ENCODE results near the gene SPRED1.

The SPRED1 gene

DNA sequence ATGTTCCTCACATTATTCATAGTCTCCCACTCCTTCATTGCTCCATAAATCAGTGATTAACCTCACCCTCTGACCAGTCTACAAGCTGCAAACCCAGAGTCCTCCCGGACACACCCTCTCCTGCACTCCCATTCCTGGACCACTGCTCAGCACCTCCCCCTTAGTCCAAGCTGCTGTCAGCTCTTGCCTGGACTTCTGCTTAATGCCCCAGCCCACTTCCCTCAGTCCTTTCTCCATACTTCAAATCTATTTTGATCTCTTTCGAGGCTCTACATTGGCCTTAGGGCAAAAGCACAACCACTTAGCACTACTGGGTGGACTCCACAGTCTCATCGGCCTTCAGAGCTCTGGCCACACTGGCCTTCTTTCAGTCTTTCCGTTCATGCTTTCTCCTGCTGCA, 121.9 kb downstream of the SPRED1 start:
- ChIA-PET POLR2A (no interaction called here), CTCF (interaction anchor here (0.5 kb wide), 1 partner anchor 9 kb away, joined by 6 read pairs; no protein-coding TSS in a partner anchor)

DNA sequence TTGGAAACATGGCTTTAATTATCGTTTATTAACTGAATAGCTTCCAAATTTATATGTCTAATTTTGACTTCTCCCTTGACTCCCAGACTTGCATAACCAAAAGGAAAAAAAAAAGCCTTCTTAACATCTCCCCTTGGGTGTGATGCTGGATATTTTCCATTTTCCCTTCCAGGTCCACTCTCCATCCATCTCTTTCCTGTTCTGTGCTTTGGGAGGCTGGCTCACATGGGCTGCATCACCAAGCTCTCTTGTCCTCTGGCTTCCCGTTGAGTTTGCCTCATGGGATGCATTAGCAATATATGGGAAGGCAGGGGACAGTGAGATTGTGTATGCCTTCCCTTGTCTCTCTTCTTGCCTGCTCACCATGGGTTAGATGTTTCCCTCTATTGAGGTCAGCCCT, 123.4 kb downstream of the SPRED1 start:
- no peak overlapping the region for H3K4me3 ChIP-seq (ENCODE audit: low read depth, low read length)
- ChIA-PET POLR2A (no interaction called here), CTCF (interaction anchor here (0.5 to 1.5 kb wide), 2 partner anchors 63 to 64 kb away, joined by 3 to 6 read pairs; no protein-coding TSS in a partner anchor)
- TF ChIP-seq, protein P1, sequence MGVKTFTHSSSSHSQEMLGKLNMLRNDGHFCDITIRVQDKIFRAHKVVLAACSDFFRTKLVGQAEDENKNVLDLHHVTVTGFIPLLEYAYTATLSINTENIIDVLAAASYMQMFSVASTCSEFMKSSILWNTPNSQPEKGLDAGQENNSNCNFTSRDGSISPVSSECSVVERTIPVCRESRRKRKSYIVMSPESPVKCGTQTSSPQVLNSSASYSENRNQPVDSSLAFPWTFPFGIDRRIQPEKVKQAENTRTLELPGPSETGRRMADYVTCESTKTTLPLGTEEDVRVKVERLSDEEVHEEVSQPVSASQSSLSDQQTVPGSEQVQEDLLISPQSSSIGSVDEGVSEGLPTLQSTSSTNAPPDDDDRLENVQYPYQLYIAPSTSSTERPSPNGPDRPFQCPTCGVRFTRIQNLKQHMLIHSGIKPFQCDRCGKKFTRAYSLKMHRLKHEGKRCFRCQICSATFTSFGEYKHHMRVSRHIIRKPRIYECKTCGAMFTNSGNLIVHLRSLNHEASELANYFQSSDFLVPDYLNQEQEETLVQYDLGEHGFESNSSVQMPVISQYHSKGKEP (tag by site-specific recombination; IDR thresholded peaks at IDR 0.05): no peak
- TF ChIP-seq, protein P2, sequence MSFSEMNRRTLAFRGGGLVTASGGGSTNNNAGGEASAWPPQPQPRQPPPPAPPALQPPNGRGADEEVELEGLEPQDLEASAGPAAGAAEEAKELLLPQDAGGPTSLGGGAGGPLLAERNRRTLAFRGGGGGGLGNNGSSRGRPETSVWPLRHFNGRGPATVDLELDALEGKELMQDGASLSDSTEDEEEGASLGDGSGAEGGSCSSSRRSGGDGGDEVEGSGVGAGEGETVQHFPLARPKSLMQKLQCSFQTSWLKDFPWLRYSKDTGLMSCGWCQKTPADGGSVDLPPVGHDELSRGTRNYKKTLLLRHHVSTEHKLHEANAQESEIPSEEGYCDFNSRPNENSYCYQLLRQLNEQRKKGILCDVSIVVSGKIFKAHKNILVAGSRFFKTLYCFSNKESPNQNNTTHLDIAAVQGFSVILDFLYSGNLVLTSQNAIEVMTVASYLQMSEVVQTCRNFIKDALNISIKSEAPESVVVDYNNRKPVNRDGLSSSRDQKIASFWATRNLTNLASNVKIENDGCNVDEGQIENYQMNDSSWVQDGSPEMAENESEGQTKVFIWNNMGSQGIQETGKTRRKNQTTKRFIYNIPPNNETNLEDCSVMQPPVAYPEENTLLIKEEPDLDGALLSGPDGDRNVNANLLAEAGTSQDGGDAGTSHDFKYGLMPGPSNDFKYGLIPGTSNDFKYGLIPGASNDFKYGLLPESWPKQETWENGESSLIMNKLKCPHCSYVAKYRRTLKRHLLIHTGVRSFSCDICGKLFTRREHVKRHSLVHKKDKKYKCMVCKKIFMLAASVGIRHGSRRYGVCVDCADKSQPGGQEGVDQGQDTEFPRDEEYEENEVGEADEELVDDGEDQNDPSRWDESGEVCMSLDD (tag by site-specific recombination; IDR thresholded peaks at IDR 0.05): no peak
- TF ChIP-seq ZNF837 (tag by site-specific recombination; IDR thresholded peaks at IDR 0.05) (no peak), ZBTB1 (tag by site-specific recombination; IDR thresholded peaks at IDR 0.05) (no peak), ZNF350 (tag by site-specific recombination; IDR thresholded peaks at IDR 0.05) (no peak), ZNF791 (tag by site-specific recombination; IDR thresholded peaks at IDR 0.05) (no peak), ZNF366 (tag by site-specific recombination; conservative IDR thresholded peaks at IDR 0.05) (no peak), ZNF670 (tag by site-specific recombination; IDR thresholded peaks at IDR 0.05; ENCODE audit: low read depth) (no peak), SP2 (tag by site-specific recombination; IDR thresholded peaks at IDR 0.05) (no peak), ZNF239 (tag by site-specific recombination; IDR thresholded peaks at IDR 0.05) (no peak), YY1 (tag by site-specific recombination; IDR thresholded peaks at IDR 0.05) (no peak)
- TF ChIP-seq, protein P3, sequence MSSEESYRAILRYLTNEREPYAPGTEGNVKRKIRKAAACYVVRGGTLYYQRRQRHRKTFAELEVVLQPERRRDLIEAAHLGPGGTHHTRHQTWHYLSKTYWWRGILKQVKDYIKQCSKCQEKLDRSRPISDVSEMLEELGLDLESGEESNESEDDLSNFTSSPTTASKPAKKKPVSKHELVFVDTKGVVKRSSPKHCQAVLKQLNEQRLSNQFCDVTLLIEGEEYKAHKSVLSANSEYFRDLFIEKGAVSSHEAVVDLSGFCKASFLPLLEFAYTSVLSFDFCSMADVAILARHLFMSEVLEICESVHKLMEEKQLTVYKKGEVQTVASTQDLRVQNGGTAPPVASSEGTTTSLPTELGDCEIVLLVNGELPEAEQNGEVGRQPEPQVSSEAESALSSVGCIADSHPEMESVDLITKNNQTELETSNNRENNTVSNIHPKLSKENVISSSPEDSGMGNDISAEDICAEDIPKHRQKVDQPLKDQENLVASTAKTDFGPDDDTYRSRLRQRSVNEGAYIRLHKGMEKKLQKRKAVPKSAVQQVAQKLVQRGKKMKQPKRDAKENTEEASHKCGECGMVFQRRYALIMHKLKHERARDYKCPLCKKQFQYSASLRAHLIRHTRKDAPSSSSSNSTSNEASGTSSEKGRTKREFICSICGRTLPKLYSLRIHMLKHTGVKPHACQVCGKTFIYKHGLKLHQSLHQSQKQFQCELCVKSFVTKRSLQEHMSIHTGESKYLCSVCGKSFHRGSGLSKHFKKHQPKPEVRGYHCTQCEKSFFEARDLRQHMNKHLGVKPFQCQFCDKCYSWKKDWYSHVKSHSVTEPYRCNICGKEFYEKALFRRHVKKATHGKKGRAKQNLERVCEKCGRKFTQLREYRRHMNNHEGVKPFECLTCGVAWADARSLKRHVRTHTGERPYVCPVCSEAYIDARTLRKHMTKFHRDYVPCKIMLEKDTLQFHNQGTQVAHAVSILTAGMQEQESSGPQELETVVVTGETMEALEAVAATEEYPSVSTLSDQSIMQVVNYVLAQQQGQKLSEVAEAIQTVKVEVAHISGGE (tag by site-specific recombination; conservative IDR thresholded peaks at IDR 0.05; ENCODE audit: low read depth): no peak
- TF ChIP-seq, protein P4, sequence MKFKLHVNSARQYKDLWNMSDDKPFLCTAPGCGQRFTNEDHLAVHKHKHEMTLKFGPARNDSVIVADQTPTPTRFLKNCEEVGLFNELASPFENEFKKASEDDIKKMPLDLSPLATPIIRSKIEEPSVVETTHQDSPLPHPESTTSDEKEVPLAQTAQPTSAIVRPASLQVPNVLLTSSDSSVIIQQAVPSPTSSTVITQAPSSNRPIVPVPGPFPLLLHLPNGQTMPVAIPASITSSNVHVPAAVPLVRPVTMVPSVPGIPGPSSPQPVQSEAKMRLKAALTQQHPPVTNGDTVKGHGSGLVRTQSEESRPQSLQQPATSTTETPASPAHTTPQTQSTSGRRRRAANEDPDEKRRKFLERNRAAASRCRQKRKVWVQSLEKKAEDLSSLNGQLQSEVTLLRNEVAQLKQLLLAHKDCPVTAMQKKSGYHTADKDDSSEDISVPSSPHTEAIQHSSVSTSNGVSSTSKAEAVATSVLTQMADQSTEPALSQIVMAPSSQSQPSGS (tag by site-specific recombination; IDR thresholded peaks at IDR 0.05; ENCODE audit: low read depth): no peak
- TF ChIP-seq, protein P5, sequence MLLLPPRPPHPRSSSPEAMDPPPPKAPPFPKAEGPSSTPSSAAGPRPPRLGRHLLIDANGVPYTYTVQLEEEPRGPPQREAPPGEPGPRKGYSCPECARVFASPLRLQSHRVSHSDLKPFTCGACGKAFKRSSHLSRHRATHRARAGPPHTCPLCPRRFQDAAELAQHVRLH (tag by site-specific recombination; IDR thresholded peaks at IDR 0.05): no peak

More for the DNA sequence above, 121.9 kb downstream of the SPRED1 start:
- no peak overlapping the region for H3K27ac ChIP-seq (ENCODE audit: extremely low read depth, low read depth, low read length)
- no peaks in the 10 kb centered on the region for H3K9me3 ChIP-seq (ENCODE audit: control insufficient read depth, insufficient read depth, low read depth, low read length)
- no peak for TF ChIP-seq KLF10 (tag by site-specific recombination; IDR thresholded peaks at IDR 0.05)
- TF ChIP-seq ZNF292 (tag by site-specific recombination; IDR thresholded peaks at IDR 0.05; ENCODE audit: borderline replicate concordance, low read depth): no peak
- no peak for TF ChIP-seq ZNF423 (tag by site-specific recombination; IDR thresholded peaks at IDR 0.05)
- TF ChIP-seq OVOL3 (tag by site-specific recombination; IDR thresholded peaks at IDR 0.05): no peak
- TF ChIP-seq ZNF202 (tag by site-specific recombination; IDR thresholded peaks at IDR 0.05; ENCODE audit: borderline replicate concordance): no peak
- TF ChIP-seq ZNF394 (tag by site-specific recombination; IDR thresholded peaks at IDR 0.05; ENCODE audit: borderline replicate concordance): no peak
- TF ChIP-seq, protein P6, sequence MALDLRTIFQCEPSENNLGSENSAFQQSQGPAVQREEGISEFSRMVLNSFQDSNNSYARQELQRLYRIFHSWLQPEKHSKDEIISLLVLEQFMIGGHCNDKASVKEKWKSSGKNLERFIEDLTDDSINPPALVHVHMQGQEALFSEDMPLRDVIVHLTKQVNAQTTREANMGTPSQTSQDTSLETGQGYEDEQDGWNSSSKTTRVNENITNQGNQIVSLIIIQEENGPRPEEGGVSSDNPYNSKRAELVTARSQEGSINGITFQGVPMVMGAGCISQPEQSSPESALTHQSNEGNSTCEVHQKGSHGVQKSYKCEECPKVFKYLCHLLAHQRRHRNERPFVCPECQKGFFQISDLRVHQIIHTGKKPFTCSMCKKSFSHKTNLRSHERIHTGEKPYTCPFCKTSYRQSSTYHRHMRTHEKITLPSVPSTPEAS (tag by site-specific recombination; IDR thresholded peaks at IDR 0.05): no peak
- no peak for TF ChIP-seq KLF9 (tag by site-specific recombination; IDR thresholded peaks at IDR 0.05; ENCODE audit: low read depth)
- no peak for TF ChIP-seq ZNF560 (tag by site-specific recombination; IDR thresholded peaks at IDR 0.05; ENCODE audit: borderline replicate concordance)
- no peak for TF ChIP-seq GLIS2 (tag by site-specific recombination; IDR thresholded peaks at IDR 0.05)
- TF ChIP-seq ZNF626 (tag by site-specific recombination; IDR thresholded peaks at IDR 0.05): no peak
- TF ChIP-seq, protein P7, sequence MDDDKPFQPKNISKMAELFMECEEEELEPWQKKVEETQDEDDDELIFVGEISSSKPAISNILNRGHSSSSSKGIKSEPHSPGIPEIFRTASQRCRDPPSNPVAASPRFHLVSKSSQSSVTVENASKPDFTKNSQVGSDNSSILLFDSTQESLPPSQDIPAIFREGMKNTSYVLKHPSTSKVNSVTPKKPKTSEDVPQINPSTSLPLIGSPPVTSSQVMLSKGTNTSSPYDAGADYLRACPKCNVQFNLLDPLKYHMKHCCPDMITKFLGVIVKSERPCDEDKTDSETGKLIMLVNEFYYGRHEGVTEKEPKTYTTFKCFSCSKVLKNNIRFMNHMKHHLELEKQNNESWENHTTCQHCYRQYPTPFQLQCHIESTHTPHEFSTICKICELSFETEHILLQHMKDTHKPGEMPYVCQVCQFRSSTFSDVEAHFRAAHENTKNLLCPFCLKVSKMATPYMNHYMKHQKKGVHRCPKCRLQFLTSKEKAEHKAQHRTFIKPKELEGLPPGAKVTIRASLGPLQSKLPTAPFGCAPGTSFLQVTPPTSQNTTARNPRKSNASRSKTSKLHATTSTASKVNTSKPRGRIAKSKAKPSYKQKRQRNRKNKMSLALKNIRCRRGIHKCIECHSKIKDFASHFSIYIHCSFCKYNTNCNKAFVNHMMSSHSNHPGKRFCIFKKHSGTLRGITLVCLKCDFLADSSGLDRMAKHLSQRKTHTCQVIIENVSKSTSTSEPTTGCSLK (tag by site-specific recombination; IDR thresholded peaks at IDR 0.05): no peak
- no peak for TF ChIP-seq ZFP41 (tag by site-specific recombination; IDR thresholded peaks at IDR 0.05; ENCODE audit: borderline replicate concordance)
- TF ChIP-seq ZNF223 (tag by site-specific recombination; IDR thresholded peaks at IDR 0.05): no peak
- no peak for TF ChIP-seq ZNF155 (tag by site-specific recombination; IDR thresholded peaks at IDR 0.05)
- no peak for TF ChIP-seq GLI4 (tag by site-specific recombination; IDR thresholded peaks at IDR 0.05)
- no peaks in the 10 kb centered on the region for H3K36me3 ChIP-seq (ENCODE audit: control insufficient read depth in 2 of 2, insufficient read depth in 1 of 2, low read length in 2 of 2)
- H3K4me3 ChIP-seq (ENCODE audit: low read depth, low read length): no peak overlapping the region
- no peaks in the 10 kb centered on the region for H3K4me1 ChIP-seq (ENCODE audit: control insufficient read depth, insufficient read depth, low read length)

More for the DNA sequence above, 123.4 kb downstream of the SPRED1 start:
- Histone ChIP-seq H3K27ac (ENCODE audit: extremely low read depth, low read depth, low read length) (no peak overlapping the region), H3K9me3 (ENCODE audit: control insufficient read depth, insufficient read depth, low read depth, low read length) (no peaks in the 10 kb centered on the region), H3K36me3 (ENCODE audit: control insufficient read depth in 2 of 2, insufficient read depth in 1 of 2, low read length in 2 of 2) (no peaks in the 10 kb centered on the region), H3K4me1 (ENCODE audit: control insufficient read depth, insufficient read depth, low read length) (no peaks in the 10 kb centered on the region)
